Measurements from ENCODE around the gene CATSPERD.

The CATSPERD gene

GRCh38 chr19:5788422-5788821, 68.0 kb downstream of the CATSPERD start:
- no peak for DNase-seq

GRCh38 chr19:5789351-5789761, 68.9 kb downstream of the CATSPERD start:
- no peak for DNase-seq

GRCh38 chr19:5789886-5790558, 69.6 kb downstream of the CATSPERD start:
- DNase-seq: no peak

GRCh38 chr19:5790559-5791520, 70.4 kb downstream of the CATSPERD start, which contains the start of gene DUS3L:
Gene DUS3L, minus strand, starts transcription at chr19:5791163. Its CDS starts 22 bp downstream, at chr19:5791141.
- DNase-seq: peak; percentile 96

- DNase-seq: no peak
Measured at GRCh38 chr19:5792224-5792623, 71.8 kb downstream of the CATSPERD start.

GRCh38 chr19:5793188-5793587, 72.8 kb downstream of the CATSPERD start:
- DNase-seq: no peak

- DNase-seq: no peak
Measured at GRCh38 chr19:5795382-5795919, 75.0 kb downstream of the CATSPERD start.

- DNase-seq: no peak
Measured at GRCh38 chr19:5798244-5798643, 77.8 kb downstream of the CATSPERD start.

- no peak for DNase-seq
Measured at GRCh38 chr19:5799247-5800241, 79.1 kb downstream of the CATSPERD start.

GRCh38 chr19:5800361-5801270, 80.2 kb downstream of the CATSPERD start:
- DNase-seq: no peak

GRCh38 chr19:5801796-5802619, 81.6 kb downstream of the CATSPERD start:
- DNase-seq: no peak

GRCh38 chr19:5803441-5803751, 83.0 kb downstream of the CATSPERD start:
- no peak for DNase-seq

GRCh38 chr19:5803752-5804515, 83.5 kb downstream of the CATSPERD start:
- peak; percentile 78 for DNase-seq

GRCh38 chr19:5804516-5805461, 84.4 kb downstream of the CATSPERD start, which contains the start of gene NRTN:
Gene NRTN, plus strand, starts transcription at chr19:5805067. Its CDS starts 19,099 bp downstream, at chr19:5824166.
- DNase-seq: no peak

GRCh38 chr19:5805462-5806132, 85.2 kb downstream of the CATSPERD start:
- DNase-seq: peak; percentile 41

- no peak for DNase-seq
Measured at GRCh38 chr19:5806133-5806489, 85.7 kb downstream of the CATSPERD start.

GRCh38 chr19:5806905-5807304, 86.5 kb downstream of the CATSPERD start:
- DNase-seq: no peak

Data from NCI-H2107 (cell line).